ENCODE data around the gene CDH2. TPM values are rescaled to one million over a fixed set of nuclear protein-coding genes. Genes with fewer than 3 reads are reported as not detected.

Gene CDH2
- total RNA-seq, 4 donors from 2014 or later: 0.13 to 0.95 (median 0.64) TPM

GRCh38 chr18:28071199-28071598 is 105.7 kb downstream of the CDH2 start:
- TF ChIP-seq, protein P1, sequence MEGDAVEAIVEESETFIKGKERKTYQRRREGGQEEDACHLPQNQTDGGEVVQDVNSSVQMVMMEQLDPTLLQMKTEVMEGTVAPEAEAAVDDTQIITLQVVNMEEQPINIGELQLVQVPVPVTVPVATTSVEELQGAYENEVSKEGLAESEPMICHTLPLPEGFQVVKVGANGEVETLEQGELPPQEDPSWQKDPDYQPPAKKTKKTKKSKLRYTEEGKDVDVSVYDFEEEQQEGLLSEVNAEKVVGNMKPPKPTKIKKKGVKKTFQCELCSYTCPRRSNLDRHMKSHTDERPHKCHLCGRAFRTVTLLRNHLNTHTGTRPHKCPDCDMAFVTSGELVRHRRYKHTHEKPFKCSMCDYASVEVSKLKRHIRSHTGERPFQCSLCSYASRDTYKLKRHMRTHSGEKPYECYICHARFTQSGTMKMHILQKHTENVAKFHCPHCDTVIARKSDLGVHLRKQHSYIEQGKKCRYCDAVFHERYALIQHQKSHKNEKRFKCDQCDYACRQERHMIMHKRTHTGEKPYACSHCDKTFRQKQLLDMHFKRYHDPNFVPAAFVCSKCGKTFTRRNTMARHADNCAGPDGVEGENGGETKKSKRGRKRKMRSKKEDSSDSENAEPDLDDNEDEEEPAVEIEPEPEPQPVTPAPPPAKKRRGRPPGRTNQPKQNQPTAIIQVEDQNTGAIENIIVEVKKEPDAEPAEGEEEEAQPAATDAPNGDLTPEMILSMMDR (IDR thresholded peaks at IDR 0.05): no peak
- no peak for TF ChIP-seq POLR2A (IDR thresholded peaks at IDR 0.05)
- intact Hi-C loops (cut with DNase I; ENCODE audit: low total_unique reads): no loop called here
- WGBS, 2 donors: 65 to 70% methylated on average over 5 of the region's 5 CpGs

GRCh38 chr18:28068207-28068606 is 108.7 kb downstream of the CDH2 start:
- 91 to 97% methylated on average over 2 of the region's 2 CpGs for WGBS, 2 donors
- no peak for TF ChIP-seq POLR2A (IDR thresholded peaks at IDR 0.05)
- TF ChIP-seq, protein P1 (IDR thresholded peaks at IDR 0.05): no peak
- intact Hi-C loops (cut with DNase I; ENCODE audit: low total_unique reads): no loop called here

More at GRCh38 chr18:28071199-28071598, 105.7 kb downstream of the CDH2 start:
- no peak for DNase-seq (ENCODE audit: low spot score in 2 of 2)
- H3K4me3 ChIP-seq (ENCODE audit: low read depth, poor library complexity, severe bottlenecking): no peak overlapping the region

GRCh38 chr18:28067346-28067745 is 109.6 kb downstream of the CDH2 start:
- WGBS, 2 donors: 0 to 91% methylated on average over 1 of the region's 1 CpG
- no peak overlapping the region for H3K4me3 ChIP-seq (ENCODE audit: low read depth, poor library complexity, severe bottlenecking)
- intact Hi-C loops (cut with DNase I; ENCODE audit: low total_unique reads): no loop called here
- DNase-seq (ENCODE audit: low spot score in 2 of 2): no peak
- TF ChIP-seq, protein P1 (IDR thresholded peaks at IDR 0.05): no peak
- TF ChIP-seq POLR2A (IDR thresholded peaks at IDR 0.05): no peak

More at GRCh38 chr18:28068207-28068606, 108.7 kb downstream of the CDH2 start:
- DNase-seq (ENCODE audit: low spot score in 2 of 2): no peak
- no peak overlapping the region for H3K4me3 ChIP-seq (ENCODE audit: low read depth, poor library complexity, severe bottlenecking)

GRCh38 chr18:28065793-28066186 is 111.1 kb downstream of the CDH2 start:
- WGBS, 2 donors: 91% methylated on average over 3 of the region's 3 CpGs
- DNase-seq (ENCODE audit: low spot score in 2 of 2): no peak
- TF ChIP-seq, protein P1 (IDR thresholded peaks at IDR 0.05): no peak
- TF ChIP-seq POLR2A (IDR thresholded peaks at IDR 0.05): no peak
- H3K4me3 ChIP-seq (ENCODE audit: low read depth, poor library complexity, severe bottlenecking): no peak overlapping the region
- intact Hi-C loops (cut with DNase I; ENCODE audit: low total_unique reads): no loop called here

GRCh38 chr18:28065031-28065792 is 111.7 kb downstream of the CDH2 start:
- 79 to 85% methylated on average over 4 of the region's 4 CpGs for WGBS, 2 donors
- DNase-seq (ENCODE audit: low spot score in 2 of 2): no peak
- intact Hi-C loops (cut with DNase I; ENCODE audit: low total_unique reads): no loop called here
- no peak for TF ChIP-seq POLR2A (IDR thresholded peaks at IDR 0.05)
- TF ChIP-seq, protein P1 (IDR thresholded peaks at IDR 0.05): no peak
- H3K4me3 ChIP-seq (ENCODE audit: low read depth, poor library complexity, severe bottlenecking): no peak overlapping the region

All from lower leg skin (tissue), 4 donors.